ENCODE results near the gene GNG4. TPM values are rescaled to one million over a fixed set of nuclear protein-coding genes. Genes with fewer than 3 reads are reported as not detected.
"Not testable (repeated sequence)": the region's sequence is repeated elsewhere in the genome, so short reads cannot be mapped to it uniquely, and the experiment has no call there.

GNG4 gene
- total RNA-seq, 1 donor from 2014 or later, result 1.8 TPM

DNA sequence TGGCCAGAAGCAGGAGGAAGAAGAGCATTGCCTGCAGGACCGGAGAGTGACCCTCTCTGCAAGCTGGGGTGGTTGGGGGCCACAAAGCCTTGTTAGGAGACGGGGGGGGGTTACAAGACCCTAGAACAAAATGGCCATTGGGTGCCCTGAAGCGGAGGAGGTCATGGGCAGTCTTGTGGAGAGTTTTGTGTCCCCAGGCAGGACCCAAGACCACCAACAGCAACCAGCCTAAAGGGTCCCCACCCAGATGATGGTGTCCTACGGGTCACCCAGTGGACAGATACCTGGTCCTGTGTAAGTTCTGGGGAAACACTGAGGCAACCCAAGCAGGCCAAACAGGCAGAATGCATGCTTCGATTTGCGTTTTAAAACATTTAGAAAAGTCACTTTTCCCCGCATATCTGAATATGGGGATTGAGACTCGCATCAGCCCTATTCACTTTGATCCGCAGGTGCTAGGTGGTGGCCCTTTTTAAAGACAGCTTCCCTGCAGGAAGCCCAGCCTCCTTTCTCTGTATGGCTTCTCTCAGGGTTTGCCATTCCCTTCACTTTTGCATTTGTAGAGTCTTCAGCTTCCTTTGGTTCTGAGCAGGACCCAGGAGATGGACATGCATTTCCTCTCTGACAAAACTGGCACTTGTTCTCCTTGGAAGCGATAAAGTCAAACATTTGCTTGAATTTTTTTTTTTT lies 21.1 kb downstream of the GNG4 start:
- intact Hi-C loops (cut with micrococcal nuclease), result no loop called here

DNA sequence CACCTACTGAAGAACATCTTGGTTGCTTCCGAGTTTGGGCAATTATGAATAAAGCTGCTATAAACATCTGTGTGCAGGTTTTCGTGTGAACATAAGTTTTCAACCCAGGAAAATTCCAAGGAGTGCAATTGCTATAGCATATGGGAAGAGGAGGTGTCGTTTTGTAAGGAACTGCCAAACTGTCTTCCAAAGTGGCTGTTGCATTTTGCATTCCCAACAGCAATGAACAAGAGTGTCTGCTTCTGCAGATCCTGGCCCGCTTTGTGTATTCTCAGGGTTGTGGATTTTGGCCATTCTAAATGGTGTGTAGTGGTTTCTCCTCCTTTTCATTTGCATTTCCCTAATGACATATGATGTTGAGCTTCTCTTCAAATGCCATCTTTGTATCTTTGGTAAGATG lies 23.8 kb downstream of the GNG4 start:
- intact Hi-C loops (cut with micrococcal nuclease), result no loop called here

DNA sequence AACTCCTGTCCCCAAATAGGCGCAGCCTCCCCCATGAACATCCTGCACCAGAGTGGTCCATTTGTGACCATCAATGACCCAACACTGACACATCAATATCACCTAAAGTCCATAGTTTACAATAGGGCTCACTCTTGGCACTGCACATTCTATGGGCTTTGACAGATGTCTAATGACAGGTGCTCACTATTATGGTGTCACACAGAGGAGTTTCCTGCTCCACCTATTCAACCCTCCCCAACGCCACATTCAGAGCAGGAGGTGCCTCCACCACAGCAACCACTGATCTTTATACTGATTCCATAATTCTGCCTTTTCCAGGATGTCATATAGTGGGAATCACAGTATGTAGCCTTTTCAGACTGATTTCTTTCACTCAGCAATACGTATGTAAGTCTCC lies 24.2 kb downstream of the GNG4 start:
- intact Hi-C loops (cut with micrococcal nuclease), result no loop called here

DNA sequence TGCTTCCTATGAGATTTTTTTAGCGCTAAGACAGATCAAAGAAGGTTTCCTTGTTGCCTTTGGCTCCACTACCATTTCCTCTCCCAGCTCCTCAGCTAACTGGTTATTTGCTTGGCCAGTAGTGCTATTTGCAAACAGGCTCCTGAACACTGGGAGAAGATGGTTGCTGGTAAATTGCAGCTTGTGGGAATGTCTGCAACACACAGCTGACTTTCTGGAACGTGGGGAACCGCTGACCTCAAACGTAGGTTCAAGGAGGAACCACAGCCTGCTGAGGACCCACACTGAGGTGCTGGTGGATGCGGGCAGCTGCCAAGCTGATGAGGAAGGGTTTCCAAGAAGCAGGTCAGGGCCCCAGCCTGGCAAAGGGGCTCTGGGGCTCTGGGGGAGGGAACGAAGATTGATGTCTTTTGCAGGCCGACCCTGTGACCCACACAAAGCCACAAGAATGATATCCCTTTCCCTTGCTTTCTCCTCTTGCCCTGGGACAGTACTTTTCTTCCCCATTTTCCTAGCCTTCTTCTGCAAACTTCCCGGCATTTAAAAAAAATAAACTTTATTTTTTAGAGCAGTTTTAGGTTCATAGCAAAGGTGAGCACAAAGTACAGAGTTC lies 24.8 kb downstream of the GNG4 start:
- intact Hi-C loops (cut with micrococcal nuclease), result no loop called here

DNA sequence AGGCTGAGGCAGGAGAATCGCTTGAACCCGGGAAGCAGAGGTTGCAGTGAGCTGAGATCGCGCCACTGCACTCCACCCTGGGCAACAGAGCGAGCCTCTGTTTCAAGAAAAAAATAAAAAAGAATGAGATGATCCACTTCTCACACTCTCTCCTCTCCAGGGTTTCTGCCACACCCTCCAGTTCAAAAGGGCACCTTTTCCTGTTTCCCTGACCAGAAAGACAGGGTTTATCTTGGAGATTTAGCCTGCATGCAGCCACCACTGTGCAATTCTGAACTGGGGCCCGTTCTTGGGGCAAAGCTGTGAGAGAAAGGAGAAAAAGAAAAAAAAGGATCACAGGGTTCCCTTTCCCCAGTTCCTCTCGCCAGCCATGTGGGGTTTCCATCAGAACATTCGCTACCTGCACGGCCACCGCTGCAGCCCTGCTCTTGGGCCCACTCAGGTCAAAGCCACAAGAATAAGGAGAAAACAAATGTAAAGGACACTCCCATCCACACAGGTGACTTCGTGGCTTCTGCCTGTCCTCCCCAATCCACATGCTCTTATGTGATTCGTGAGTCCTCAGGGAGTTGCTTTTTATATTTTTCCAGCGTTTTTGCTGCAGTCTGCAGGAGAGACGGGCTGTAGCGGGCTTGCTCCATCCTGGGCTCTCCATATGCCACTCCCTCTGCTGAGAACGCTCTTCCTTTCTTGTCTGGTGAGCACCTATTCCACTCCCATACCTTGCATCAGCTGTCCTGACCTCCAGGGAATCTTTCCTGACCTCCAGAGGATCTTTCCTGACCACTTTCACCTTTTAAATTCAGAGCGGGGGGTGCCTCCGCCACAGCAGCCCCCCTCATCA lies 26.4 kb downstream of the GNG4 start:
- intact Hi-C loops (cut with micrococcal nuclease), result no loop called here

DNA sequence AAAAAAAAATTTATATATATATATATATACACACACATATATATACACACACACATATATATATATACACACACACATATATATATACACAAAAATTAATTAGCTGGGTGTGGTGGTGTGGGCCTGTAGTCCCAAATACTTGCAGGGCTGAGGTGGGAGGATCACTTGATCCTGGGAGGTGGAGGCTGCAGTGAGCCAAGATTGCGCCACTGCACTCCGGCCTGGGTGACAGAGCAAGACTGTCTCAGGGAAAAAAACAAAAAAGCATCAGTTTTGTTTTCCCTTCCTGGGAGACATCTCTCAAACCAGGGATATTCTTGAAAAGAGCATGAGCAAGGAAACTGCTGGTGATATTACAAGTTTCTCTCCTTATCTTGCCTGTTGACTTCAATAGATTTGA lies 30.4 kb downstream of the GNG4 start:
- intact Hi-C loops (cut with micrococcal nuclease), result not testable (repeated sequence)

DNA sequence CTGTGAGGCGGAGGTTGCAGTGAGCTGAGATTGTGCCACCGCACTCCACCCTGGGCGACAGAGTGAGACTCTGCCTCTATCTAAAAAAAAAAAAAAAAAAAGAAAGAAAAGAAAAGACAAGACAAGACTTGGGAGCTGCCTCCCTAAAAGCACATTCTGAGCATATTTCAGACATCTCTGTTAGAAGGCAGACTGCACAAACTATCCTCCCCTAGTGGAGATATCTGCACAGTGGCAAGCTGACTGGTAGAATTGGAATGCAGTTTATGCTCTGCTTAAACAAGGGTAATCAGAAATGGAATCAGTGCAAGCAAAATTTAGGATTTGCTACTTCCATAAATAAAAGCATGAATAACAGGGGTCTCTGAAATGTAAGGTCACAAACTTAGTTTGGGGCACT lies 31.8 kb downstream of the GNG4 start:
- intact Hi-C loops (cut with micrococcal nuclease), result no loop called here

DNA sequence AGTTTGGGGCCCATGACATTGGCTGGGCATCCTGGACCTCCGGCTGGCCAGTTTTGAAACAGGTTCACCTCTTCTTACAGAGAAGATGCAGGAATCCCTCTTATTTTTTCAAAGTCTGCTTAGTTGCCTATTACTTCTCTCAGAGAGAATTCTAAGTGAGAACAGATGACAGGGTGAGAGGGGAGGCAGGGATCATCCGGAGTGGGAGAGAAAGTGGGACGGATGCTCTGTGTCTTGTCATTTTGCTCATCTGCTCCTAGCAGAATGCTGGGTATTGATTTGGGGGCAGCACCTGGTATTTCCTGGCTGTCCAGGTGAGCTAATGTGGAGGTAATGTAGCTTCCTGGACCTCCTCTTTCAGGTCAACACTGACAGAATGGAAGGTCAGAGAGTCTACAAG lies 32.4 kb downstream of the GNG4 start:
- intact Hi-C loops (cut with micrococcal nuclease), result no loop called here

DNA sequence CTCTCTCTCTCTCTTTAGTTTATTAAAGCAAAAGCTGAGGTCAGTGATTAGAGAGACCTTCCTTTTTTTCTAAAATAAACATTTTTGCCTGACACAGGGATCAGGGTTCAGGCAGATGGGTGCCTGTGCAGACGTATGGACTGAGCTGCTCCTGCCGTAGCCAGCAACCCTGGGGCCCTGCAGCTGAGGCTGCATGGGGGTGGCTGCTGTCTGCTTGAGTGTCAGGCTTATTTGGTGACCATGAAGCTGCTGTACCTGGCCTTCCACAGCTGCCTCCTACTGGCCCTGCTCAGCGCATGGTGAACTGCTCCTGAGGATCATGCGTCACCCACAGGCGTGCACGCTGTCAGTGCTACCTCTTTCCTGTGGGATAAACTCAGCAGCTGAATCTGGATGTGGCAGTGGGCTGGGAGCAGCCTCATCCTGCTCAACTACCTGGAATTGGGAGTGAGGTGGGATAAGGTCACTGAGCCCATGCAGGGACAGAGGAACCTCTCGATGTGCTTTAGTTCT lies 35.1 kb downstream of the GNG4 start:
- intact Hi-C loops (cut with micrococcal nuclease), result no loop called here

DNA sequence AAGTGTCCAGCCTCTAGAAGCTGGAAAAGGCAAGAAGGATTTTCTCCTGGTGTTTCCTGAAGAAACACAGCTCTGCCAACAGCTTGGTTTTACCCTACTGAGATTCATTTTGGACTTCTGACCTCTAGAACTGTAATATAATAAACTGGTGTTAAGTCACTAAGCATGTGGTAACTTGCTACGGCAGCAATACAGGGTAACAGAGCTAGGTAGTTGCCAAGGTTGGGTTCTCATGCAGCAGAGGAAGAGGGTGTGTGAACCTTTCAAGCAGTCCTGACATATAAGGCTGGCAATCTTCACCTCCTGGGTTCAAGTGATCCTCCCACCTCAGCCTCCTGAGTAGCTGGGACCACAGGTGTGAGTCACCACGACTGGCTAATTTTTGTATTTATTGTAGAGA lies 36.0 kb downstream of the GNG4 start:
- intact Hi-C loops (cut with micrococcal nuclease), result no loop called here

DNA sequence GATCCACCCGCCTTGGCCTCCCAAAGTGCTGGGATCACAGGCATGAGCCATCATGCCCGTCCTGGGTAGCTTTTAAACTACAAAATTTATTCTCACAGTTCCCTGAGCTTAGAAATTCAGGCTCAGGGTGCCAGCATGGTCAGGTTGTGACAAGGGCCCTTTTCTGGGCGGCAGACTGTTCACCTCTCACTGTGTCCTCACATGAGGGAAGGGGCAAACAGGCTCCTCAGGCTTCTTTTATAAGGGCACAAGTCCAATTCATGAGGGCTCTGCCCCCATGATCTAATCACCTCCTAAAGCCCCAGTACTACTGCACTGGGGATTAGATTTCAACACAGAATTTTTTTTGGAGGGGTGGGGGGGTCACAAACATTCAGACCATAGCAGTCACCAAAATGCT lies 36.8 kb downstream of the GNG4 start:
- intact Hi-C loops (cut with micrococcal nuclease), result no loop called here

DNA sequence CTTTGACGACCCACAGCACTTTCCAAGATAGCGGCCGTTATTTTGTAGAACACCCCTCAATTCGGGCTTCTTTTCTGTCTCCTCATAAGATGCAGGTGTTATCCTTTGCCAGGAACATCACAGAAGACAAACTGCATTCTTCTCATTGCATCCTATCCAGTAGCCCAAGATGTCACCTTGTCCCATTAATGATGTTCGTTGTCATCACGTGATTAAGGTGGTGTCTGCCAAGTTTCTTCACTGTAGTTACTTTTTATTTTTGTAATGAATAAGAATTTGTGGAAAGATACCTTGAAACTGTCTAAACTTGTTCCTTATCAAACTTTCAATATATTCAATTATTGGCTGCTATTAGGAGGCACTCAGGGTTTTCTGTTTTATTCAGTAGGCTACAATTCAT lies 39.4 kb downstream of the GNG4 start:
- intact Hi-C loops (cut with micrococcal nuclease), result no loop called here

DNA sequence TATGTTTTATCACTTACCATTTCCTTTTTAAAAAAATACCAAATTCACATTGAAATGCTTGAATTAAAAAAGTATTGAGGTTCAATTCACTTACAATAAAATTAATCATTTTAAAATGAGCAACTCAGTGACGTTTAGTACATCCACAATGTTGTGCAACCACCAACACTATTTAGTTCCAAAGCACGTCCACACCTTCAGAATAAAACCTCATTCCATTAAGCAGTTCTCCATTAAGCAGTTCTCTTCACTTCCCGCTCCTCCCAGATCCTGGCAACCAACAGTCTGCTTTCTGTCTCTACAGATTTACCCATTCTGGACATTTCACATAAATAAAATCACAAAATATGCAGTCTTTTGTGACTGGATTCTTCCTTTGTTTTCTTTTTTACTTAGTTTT lies 41.3 kb downstream of the GNG4 start:
- intact Hi-C loops (cut with micrococcal nuclease), result loop anchor here (10.0 kb wide), 1 partner anchor 93 kb away; no protein-coding TSS in a partner anchor

DNA sequence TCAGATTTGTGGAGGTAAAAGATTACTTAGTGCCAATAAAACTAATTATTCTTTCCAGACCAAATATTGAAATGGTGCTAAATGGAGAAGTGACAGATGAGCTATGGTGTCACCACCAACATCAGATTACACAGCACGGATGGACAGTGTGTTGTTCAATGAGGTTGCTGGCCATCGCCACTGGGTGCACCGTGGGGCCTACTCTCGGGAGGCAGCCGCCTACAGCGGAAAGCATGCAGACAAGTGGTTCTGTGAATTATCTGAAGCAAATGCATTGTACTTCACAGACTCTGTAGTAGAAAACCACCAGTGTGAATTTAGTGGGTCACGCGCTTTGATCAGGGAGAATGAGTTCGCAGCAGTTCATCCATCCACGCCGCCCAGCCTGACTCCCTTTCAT lies 42.3 kb downstream of the GNG4 start:
- intact Hi-C loops (cut with micrococcal nuclease), result loop anchor here (10.0 kb wide), 1 partner anchor 92 kb away; no protein-coding TSS in a partner anchor

DNA sequence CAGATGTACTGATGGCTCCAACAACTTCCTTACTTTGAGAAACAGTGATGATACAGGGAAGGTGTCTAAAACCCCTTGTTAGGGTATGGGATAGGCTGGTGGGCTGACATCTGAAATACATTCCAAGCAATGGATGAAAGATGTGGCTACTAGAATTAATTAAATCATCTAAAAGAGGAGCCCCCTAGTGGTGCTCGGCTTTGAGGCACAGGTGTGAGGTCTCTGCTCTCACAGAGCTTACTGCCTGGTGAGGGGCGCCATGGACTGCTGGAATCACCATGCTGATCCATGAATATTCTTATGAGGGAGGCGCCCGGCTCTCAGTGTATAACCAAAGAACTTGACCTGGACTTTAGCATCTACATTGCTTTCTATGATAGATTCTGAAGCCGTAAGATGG lies 48.5 kb downstream of the GNG4 start:
- intact Hi-C loops (cut with micrococcal nuclease), result loop anchor here (10.0 kb wide), 1 partner anchor 86 kb away; no protein-coding TSS in a partner anchor

DNA sequence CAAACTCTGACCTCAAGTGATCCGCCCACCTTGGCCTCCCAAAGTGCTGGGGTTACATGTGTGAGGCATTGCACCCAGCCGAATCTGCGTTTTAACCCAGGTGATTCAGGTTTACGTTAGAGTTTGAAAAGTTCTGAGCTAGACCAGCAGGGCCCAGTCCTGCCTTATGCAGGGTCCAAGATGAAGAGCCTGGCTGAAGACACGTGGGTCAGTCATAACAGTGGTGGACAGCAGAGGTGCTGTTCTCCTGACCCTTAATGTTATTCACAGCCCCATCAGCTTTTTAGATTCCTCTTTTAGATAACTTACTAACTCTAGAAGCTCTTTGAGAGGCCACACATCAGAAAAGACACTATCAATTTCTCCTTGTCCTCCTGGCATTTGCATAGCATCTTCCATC lies 50.0 kb downstream of the GNG4 start:
- intact Hi-C loops (cut with micrococcal nuclease), result no loop called here

DNA sequence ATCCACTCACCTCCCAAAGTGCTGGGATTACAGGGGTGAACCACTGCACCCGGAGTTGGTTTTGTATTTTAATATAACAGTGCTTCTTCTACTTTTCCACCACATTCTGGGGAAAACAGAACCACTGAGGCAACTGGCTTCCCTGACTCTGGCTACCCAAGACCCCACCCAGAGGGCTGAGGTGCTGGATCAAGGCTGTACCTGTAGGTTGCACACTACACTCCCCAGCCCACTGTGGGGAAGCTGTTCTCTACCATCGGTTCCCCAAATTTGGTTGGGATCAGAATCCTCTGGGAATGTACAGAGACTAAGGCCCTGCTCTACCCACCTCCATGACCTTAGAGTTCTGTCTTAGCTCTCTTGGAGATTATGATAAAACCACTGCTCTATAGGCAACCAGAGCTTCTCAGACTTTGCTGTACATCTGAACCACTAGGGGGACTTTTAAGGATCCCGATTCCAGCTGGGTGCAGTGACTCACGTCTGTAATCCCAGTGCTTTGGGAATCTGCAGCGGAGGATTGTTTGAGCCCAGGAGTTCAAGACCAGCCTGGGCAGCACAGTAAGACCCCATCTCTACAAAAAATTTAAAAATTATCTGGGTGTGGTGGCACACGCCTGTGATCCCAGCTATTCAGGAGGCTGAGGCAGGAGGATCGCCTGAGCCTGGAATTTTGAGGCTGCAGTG lies 51.6 kb downstream of the GNG4 start:
- intact Hi-C loops (cut with micrococcal nuclease), result no loop called here

DNA sequence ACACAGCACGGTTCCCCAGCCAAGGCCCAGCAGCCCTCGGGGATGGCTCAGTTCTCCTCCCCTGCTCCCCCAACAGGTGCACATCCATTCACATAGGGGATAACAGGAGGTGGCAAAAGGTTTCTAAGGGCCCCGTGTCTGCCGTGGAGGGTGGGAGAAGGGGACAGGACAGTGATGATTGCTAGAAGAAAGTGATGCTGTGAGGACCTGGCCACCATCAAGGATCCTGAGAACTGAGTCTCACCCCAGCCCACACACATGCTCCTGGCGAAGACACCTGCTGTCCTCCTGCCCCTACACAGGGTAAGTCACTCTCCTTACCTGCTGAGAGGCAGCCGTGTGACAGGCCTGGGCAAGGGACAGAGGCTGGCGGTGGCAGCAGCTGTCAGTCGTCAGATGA lies 54.5 kb downstream of the GNG4 start:
- intact Hi-C loops (cut with micrococcal nuclease), result no loop called here

DNA sequence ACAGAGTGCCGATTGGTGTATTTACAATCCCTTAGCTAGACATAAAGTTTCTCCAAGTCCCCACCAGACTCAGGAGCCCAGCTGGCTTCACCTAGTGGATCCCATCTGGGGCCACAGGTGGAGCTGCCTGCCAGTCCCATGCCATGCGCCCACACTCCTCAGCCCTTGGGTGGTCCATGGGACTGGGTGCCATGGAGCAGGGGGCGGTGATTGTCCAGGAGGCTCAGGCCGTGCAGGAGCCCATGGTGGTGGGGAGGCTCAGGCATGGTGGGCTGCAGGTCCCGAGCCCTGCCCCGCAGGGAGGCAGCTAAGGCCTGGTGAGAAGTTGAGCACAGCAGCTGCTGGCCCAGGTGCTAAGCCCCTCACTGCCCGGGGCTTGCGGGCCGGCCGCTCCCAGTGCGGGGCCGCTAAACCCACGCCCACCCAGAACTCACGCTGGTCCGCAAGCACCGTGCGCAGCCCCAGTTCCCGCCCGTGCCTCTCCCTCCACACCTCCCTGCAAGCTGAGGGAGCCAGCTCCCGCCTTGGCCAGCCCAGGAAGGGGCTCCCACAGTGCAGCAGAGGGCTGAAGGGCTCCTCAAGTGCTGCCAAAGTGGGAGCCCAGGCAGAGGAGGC lies 55.2 kb downstream of the GNG4 start:
- intact Hi-C loops (cut with micrococcal nuclease), result not testable (repeated sequence)

DNA sequence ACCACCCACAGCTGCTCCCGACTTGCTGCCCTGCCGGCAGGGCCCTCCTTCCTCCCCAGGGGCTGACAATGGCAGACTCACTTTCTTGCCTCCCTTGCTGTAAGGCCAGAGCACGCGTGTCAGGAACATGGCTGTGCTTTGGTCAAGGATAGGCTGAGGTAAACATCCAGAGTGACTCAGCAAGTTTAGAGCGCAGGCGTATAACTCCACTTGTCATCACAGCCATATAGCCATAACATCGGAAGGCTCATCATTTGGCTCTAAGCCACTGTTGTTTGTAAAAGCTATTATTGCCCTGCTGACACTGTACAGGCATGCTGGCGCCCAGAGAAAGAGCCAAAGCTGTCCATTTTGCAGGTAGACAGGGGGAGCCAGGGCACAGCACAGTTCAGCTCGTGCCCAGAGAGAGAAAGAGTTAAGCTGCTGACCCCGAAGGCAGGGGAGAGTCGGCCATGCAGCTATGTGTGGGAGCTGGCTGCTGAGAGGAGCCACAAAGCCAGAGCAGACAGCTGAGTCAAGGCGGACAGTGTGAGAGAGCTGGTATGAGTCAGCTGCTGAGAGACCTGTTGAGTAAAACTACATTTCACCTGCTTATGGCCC lies 60.6 kb downstream of the GNG4 start:
- intact Hi-C loops (cut with micrococcal nuclease), result no loop called here

DNA sequence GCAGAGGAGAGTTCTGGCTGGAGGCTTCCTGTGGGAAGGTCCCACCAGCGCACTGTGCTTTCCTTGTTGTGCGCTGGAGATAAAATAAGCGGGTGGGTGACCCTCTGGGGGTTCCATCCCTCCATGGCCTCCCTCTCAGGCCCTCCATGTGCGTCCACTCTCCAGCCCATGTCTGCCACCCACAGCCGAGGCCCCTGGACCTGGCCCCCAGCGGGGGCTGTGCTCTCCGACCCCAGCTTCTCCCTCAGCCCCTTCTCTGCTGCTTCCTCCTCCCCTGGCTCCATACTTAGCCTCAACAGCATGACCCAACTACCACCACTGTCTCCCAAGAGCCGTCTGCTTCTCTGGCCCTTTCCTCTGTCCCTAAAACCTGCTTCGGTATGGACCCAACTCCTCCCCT lies 61.4 kb downstream of the GNG4 start:
- intact Hi-C loops (cut with micrococcal nuclease), result no loop called here

All from T-helper 2 cell treated with Interferon-gamma antibody and Interleukin-4, amounts not matched to agents 100 ng/mL and 5 ng/mL, for 36 hours (primary cell).